GM19372 (cell line): Measurements from ENCODE around the gene PTPN21.
A peak's percentile ranks its signal among the peaks of the same experiment; 100 is the strongest.
"Not testable (repeated sequence)": the region's sequence is repeated elsewhere in the genome, so short reads cannot be mapped to it uniquely, and the experiment has no call there.

Source experiments
- ATAC-seq: cut with Tn5 transposase; IDR thresholded peaks from one replicate; pipeline ENCODE4 v1.9.1; 2021; ENCODE audit warnings: mild to moderate bottlenecking, low read depth, moderate library complexity; ENCODE audit not compliant: unreplicated experiment

The PTPN21 gene

DNA sequence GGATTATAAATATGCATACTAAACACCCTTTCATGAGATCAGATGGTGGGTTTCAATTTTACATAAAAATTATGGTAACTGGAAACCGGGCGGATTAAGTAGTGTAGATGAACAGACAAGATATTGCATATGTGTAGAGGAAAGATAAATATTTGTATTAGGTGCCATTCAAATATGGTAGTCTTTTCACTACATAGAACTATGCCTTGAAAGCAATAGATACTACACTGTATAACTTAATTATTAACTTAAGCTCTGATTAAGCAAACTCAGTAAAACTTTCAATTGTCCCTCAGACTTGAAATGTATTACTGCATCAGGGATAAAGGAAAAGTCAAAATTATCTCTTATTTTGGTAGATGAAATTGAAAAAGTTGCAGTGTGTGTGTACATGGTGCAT lies 1.9 kb downstream of the PTPN21 start:
- ATAC-seq: no peak

DNA sequence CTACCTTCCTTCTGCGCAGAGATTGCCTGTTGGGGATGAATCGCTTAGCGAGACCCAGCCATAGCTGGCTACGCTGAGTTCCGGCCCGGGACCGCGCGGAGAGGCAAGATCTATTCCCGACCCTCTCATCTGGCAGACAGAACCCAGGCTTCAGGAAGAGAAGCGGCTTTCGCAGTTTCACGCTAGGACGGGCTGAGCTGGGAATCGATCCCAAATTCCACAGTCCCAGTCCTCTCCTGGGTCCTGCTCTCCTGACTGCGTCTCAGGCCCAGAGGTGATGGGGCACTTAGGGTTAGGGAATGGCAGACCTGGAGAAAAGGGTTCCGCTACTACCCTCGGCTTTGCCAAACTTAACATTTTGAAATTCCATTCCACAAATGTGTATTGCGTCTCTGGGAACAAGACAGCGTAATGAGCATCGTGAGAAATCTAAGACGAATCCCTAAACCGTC lies 2.8 kb downstream of the PTPN21 start:
- no peak for ATAC-seq

DNA sequence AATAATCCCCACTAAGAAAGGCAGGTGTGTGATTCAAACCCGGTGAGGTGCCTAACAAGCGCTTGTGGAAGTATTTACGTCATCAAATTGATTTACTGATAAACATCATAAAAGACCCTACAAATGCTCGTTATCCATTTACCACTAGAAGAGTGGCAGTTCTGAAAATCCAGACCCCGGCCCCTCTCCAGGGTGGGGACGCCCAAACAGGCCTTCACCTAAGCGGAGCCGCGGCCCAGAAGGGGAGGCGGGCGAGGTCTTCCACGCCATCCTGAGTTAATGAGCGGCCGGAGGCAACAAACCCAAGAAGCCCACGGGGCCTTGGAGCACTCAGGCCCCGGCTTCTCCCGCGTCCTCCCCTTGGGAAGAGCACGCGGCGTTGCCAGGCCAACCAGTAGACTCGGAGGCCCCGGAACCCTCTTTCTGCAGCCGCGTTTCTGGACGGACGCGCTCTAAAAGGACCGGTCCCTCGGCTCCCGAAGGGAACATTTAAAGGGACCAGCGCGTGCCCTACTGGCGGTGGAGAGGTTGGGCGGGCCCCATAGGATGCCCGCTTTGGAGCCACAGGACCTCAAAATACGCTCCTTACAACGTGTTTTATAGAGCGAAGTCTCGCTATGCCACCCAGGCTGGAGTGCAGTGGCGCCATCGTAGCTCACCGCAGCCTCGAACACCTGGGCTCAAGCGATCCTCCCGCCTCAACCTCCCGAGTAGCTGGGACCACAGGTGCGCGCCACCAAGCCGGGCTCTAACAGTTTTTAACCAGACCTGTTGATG lies 3.5 kb downstream of the PTPN21 start:
- peak; percentile 55 for ATAC-seq

DNA sequence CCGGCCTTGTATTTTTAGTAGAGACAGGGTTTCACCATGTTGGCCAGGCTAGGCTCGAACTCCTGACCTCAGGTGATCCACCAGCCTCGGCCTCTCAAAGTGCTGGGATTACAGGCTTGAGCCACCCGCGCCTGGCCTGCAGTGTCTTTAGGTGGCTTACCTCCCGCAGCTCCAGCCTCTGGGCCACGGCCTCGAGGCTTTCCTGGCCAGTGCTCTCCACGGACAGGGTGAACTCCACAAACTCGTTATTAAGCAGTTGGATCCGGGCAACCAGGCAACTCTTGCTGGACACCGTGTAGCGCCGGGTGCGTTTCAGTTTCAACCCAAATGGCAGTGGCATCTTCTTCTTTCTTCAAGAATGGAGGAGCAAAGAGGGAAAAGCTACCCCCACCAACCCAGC lies 4.7 kb downstream of the PTPN21 start:
- no peak for ATAC-seq

DNA sequence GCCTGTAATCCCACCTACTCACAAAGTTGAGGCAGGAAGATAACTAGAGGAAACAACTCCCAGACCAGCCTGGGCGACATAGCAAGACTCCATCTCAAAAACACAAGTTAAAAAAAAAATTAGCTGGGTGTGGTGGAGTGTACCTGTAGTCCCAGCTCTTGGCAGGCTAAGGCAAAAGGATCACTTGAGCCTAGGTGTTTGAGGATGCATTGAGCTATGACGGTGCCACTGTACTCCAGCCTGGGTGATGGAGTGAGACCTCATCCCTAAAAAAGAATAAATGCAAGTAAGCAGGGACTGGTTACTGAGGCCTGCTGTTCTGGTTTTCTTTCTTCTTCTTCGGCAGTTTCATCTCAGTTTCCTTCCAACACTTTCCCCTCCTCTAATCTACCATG lies 7.4 kb downstream of the PTPN21 start:
- no peak for ATAC-seq

DNA sequence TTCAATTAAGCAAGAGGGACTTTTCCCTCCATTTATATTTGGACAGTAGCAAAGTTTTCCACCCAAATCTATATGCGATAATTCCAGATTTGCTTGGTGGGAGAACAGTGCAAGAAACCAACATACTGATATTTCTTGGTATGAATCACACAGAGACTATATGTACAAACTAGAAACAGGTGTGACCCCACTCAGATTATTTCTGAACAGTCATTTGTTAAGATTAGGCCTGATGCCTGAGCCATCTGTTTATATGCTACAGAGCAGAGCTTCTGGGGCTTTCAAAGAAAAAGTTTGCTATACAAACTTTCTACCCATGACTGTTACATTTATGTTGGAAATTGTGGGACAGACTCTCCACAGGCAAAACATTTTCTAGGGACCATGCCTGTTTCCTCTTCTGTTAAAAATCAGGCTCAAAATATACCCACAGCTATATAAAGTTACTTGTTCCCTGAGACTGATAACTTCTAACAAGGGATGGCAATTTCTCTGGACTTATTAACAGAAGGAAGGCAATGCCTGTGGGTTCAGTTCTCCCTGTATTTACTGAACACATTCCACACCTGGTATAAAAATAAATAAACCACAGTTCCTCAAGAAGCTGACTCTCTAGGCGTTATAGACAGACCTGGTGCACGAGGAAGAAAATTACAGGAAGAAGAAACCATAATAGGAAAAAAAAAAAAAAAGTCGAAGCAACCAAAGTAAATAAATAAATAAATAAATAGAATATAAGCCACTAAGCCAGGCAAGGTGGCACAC lies 8.0 kb downstream of the PTPN21 start:
- no peak for ATAC-seq

DNA sequence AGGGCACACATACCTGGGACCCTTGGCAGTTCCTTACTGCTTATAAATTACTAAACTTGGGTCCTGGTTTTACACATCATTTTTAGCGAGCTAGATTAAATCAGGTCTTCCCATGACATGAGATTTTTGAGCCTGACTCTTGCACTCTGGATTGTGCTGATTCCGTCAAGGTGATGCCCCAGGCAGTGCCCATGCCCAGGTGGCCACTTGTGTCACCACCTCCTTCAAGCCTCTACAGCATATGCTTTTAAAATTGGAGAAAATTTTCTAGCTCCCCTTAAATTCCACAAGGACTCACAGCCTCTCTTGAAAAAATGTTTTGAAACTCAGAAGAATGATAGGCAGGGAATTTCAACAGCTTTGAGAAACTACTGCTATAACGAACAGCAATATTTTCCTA lies 9.6 kb downstream of the PTPN21 start:
- no peak for ATAC-seq

DNA sequence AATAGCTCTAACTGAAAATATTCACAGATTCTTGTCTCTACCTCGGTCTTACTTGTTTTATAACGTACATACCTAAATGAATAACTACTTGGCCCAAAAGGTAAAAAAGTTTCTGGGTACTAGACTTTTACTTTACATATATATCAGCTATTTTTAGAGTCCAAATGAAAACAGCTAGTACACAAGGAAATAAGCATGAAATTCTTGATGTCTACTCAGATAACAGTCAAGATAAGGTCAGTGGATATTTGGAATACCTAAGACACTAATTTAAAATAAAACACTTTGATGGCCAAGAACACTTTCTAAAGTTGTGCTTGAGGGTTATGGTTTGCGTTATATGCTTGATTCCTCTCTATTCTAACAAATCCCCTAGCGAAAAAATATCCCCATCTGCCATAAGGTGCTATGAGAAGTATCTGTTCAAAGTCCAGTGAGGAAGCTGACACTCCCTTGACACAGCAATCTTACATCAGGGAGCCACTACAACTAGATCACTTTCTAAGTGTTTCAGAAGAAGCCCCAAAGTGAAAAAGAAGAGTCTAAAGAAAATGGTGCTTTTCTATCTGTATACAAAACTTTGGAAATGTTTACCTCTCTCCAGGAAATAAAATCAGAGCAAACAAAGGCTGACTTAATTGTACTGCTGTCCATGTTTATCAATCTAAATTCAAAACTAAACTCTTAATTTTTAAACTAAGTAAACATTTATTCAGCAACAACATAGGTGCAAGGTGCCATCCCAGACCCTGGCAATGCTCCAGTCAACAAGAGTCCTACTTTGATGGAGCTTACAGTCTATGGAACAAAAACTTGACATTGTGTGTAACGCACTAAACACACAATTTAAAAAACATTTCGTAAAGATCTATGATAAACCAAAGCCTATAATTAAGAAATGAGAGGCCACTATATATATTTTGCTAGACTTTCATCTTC lies 11.7 kb downstream of the PTPN21 start:
- no peak for ATAC-seq

DNA sequence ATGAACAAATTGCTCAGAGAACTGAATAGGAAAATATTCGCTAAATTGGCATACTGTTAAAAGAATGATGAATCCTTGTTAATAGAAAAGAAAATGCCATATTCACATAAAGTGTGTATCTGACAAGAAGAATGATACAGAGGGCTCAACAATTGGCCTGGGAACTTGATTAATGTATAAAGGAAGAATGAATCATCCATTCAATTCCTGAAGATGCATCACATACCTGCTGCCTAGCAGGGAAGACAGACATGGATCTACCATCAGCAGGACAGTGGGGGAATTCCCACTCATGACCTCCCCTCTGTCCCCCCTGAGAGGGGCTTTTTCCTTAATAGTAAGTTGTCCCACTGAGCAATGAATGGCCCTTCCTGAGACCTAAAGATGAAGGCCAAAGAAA lies 13.5 kb downstream of the PTPN21 start:
- no peak for ATAC-seq

DNA sequence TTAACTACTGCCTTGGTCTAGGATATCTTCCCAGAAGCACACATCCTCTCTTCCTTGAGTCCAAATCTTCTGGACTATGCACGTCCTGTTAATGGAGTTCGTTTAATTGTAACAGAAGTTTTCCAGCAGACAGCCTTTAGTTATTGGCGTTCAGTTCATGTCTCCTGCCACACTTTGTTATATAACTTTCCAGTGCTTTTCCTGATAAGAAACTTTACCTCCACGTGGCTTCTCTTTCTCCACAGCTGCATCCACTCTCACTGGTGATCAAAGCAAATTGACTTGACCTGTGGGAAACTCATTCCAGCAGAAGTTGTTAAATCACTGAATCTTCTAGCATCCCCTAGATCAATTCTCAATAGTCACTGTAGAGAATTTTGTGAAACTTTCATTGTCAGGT lies 19.0 kb downstream of the PTPN21 start:
- no peak for ATAC-seq

DNA sequence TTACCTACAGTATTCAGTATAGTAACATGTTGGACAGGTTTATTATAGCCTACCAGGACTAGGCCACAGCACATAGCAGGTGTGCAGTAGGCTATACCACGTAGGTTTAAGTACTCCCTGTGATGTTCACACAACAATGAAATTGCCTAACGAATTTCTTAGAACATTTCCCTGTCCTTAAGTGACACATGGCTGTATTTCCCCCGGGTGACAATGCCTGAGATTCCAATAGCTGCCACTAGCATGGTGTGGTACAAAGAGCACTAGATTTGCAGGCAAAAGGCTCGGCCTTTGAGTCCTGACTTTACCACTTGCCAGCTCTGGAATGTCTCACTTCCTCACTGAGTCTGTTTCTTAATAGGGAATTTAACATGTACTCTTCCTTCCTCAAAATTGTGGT lies 19.7 kb downstream of the PTPN21 start:
- ATAC-seq: no peak

DNA sequence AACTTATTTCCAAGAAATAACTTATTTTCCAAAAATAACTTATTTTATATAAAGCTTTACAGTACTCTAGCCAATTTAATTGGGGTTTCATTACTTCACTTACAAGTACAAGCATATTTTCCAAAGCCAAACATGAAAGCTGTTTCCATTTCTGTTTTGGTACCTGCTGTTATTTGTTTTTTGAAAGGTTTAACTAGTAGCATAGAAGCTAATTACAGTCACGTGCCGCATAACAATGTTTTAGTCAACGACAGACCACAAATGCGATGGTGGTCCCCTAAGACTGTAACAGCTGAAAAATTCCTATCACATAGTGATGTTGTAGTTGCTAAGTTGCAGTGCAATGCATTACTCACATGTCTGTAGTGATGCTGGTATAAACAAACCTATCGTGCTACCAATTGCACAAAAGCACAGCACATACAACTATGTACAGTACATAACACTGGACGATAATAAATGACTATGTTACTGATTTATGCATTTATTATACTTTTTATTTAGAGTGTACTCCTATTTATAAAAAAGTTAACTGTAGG lies 21.7 kb downstream of the PTPN21 start:
- ATAC-seq: no peak

DNA sequence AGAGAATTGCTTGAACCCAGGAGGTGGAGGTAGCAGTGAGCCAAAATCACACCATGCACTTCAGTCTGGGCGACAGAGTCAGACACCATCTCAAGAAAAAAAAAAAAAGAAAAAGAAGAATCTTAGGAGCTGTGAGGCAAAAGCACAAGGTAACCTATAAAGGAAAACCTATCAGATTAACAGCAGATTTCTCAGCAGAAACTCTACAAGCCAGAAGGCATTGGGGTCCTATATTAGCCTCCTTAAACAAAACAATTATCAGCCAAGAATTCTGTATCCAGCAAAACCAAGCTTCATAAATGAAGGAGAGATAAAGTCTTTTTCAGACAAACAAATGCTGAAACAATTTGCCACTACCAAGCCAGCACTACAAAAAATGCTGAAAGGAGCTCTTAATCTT lies 24.9 kb downstream of the PTPN21 start:
- ATAC-seq: not testable (repeated sequence)

DNA sequence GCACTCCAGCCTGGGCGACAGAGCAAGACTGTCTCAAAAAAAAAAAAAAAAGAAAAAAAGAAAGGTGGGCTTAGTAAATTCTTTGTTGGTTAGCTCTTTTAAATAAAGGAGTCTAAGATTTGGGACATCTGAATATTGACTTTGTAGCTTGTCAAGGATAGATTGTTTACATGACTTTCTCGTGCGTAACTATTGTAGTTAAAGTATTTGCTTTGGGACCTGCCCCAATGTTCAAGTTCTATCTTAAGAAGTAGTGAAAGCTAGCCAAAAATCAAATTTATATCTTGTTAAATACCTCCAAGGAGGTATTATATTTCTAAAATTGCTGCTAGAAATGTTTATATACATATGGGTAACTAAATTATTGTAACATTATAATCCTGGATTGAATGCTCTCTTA lies 32.4 kb downstream of the PTPN21 start:
- ATAC-seq: no peak

DNA sequence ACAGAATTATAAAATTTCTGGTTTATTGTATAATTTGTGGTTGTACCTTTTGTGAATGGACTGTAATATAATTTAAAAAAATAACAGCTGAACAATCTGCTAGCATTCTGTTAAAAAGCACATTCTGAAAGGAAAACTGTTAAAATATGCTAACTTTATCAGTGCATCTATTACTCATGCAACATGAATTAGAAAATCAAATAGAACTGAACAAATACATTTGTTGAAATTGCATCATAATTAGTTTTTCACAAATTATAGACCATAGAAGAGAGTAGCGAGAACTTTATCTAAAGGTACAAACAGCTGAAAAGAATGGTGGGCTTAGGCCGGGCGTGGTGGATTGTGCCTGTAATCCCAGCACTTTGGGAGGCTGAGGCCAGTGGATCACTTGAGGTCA lies 33.0 kb downstream of the PTPN21 start:
- no peak for ATAC-seq

DNA sequence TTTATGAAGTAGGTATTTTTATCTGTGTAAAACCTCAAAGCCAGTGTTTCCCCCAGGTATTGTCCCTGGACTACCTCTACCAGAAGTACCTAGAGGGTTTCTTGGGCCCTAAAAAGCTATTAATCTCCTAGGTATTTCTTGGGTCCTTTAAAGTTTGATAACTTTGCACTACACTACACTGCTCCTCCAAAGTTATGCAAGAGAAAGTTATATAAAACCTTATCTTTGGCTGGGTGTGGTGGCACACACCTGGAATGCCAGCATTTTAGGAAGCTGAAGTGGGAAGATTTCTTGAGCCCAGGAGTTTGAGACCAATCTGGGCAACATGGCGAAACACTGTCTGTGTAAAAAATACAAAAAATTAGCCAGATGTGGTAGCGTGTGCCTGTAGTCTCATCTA lies 34.9 kb downstream of the PTPN21 start:
- no peak for ATAC-seq

DNA sequence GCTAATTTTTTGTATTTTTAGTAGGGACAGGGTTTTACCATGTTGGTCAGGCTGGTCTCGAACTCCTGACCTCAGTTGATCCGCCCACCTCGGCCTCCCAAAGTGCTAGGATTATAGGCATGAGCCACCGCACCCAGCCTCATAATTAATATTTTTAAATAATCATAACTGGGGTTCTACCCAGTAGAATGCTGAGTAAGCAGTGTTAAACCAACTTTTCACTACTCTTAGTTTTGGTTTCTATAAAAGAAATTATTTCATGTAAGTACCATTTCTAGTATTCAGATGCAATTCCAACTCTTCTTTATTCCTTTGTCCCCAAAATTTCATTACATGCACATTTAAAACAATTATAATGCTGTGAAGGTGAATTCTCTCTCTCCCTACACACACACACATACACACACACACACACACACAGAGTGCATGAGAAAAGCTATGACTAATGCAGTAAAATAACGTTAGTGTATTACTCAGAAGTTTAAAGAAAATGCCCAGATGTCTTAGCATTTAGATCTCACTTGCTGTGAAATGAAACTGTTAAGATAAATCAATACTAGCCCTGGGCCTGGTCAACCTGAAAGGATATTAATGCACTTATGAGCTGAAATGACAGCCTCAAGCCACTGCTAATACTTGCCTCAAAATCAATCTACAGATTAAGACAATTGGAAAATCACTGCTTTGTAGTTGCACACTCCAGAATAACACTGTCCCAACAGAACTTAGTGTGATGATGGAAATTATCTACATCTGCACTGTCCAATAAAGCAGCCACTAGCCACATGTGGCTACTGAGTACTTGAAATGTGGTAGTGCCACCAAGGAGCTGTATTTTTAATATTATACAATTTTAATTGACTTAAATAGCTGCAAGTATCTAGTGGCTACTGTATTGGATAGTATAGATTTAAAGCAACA lies 36.0 kb downstream of the PTPN21 start:
- ATAC-seq: no peak

DNA sequence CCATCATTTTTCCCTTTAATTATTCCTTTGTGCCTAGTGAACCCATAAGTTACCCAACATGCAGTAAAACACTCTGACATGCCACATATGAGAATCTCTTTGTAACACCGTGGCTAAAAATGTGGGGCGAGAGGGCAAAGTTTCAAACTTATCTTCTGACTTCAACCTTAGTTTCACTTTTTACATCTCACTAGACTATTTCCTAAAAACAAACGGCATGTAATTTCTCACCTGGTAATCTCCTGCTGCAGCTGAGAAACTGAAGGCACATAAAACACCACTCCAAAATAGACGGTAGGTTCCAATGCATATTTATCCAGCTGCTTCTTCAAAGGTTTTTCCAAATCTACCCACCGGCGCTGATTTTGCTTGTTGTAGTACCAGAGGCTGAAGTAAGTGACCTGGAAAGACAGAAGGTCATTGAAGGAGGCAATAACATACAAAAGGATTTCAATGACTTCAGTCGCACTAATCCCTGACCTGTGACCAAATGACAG lies 37.9 kb downstream of the PTPN21 start:
- no peak for ATAC-seq

DNA sequence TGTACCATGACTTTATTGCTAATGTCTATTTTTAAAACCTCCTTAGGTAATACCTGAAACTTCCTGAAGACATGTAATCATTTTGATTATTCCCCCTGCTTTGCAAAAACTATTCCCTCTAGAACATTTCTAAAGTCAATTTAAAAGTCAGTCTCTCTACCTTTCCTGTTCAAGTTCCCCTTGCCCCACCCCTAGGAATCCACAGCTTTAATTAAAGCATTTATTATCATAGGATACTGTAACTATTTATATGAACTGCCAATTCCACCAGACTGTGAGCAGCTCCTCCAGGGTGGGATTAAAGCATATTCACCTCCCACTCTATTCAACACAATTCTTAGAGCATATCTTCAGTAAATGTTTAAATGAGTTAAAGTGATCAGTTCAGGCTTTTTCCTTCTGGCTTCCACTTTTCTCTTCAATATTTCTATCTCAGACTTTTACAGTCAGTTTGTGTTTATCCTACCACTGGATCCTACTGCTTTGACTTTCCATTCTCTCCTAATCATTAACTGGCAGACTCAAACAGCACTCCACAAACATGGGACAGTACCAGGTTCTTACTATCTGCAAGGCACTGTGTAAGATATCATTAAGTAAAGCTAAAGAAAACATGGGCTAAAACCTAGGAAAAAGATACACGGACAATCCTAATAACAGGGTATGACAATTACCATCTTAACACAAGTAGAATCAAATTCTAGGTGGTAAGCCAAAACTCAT lies 39.1 kb downstream of the PTPN21 start:
- ATAC-seq: no peak
